ENCODE measurements around the gene MGAT1.
A peak's percentile ranks its signal among the peaks of the same experiment; 100 is the strongest.

The MGAT1 gene

GRCh38 chr5:180823940-180824629 is 21.5 kb upstream of the MGAT1 start:
- DNase-seq (ENCODE audit: low spot score): no peak

DNA sequence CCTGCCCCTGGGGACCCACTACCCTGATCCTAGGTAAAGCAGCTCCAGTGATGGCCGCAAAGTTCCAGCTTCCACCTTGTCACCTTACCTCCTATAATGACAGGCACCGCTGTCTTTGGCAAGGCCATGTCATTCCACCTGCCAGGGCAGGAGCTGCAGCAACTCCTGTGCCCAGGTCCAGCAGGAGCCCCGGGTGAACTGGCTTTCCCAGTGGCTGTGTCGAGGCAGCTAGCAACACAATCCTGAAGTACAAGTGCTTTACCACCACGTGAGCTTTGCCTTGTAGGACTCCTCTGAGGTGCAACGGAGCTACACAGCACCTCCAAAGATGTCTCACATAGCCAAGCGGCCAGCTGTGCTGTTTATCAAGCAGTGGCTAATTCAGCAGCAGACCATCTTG is 20.7 kb upstream of the MGAT1 start:
- no peak for DNase-seq (ENCODE audit: low spot score)

GRCh38 chr5:180821538-180821937 is 18.9 kb upstream of the MGAT1 start:
- DNase-seq (ENCODE audit: low spot score): no peak

- no peak for DNase-seq (ENCODE audit: low spot score)
Measured at GRCh38 chr5:180820788-180821321, 18.2 kb upstream of the MGAT1 start.

- no peak for DNase-seq (ENCODE audit: low spot score)
Measured at GRCh38 chr5:180818677-180819341, 16.2 kb upstream of the MGAT1 start.

DNA sequence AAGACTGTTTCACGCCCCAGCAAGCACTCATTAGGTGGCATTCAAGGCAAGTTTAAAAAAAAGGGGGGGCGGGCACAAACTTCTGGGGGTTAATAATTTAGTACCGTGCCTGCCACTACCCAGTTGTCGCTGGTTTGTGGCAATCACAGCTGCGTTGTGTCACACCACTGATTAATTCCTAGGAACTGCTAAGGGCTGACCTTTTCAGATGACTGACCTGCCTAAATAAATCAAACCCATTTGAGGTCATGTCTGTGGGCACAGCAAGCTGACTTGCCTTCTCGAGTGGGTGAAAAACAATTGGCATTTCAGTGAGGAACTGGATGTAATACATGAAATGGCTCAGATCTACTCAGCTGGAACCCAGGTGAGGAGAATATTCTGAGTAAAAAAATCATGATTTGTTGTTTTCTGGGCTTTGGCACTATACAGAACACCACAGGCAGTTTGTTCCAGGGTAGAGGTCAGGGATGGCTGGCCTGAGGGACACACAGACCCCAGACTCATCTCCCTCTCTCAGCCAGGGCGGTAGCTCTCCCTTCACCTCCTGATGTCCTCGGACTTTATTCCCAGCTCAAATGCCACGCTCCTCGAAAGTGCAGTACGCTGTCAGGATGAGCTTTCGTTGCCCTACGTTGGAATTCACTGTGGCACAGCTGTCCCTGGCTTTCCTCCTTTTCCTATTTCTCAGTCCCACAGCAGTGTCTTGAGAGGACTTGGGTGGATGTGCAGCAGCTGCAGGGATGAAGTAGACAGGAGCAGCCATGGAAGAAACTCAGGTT is 15.5 kb upstream of the MGAT1 start:
- DNase-seq (ENCODE audit: low spot score): no peak

GRCh38 chr5:180816608-180817534 is 14.3 kb upstream of the MGAT1 start:
- no peak for DNase-seq (ENCODE audit: low spot score)

- no peak for DNase-seq (ENCODE audit: low spot score)
Measured at GRCh38 chr5:180815293-180815917, 12.8 kb upstream of the MGAT1 start.

DNA sequence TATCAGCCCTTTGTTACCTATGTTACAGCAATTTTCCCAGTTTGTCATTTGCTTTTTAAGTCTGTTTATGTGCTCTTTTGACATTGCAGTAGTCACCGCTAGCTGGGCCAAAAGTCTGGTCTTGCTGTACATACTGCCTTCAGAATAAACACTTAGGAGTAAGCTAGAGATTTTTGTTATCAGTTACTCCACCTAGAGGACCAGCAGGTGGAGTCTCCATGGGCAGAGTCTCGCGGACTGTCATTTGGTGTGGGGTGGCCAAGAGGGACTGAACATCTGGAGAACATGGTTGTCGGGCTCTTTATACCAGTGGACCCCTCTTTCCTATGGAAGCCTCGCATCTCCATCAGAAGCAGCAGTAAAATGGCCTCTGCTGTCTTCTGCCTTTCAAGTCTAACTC is 10.8 kb upstream of the MGAT1 start:
- DNase-seq (ENCODE audit: low spot score): no peak

DNA sequence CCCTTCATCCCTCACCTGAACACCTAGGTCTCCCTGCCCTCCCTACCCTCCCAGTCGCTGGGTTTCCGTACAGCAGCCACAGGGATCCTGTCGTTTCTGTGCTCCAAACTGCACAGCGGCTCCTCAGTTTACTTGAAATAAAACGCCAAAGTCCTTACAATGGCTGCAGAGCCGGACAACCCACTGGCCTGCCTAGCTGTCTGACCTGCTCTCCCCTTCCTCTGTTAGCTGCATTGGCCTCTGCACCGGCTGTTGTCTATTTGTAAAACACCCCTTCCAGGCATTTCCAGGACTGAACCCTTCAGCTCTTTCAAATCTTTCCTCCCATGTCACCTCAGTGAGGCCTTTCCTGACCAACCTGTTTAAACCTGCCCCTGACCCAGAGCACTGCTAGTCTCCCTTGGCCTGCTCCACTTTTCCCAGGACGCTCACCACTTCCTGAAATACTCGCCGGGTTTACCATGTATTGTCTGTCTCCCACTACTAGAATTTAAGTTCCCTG is 9.1 kb upstream of the MGAT1 start:
- no peak for DNase-seq (ENCODE audit: low spot score)

GRCh38 chr5:180810959-180811622 is 8.5 kb upstream of the MGAT1 start:
- DNase-seq (ENCODE audit: low spot score): no peak

DNA sequence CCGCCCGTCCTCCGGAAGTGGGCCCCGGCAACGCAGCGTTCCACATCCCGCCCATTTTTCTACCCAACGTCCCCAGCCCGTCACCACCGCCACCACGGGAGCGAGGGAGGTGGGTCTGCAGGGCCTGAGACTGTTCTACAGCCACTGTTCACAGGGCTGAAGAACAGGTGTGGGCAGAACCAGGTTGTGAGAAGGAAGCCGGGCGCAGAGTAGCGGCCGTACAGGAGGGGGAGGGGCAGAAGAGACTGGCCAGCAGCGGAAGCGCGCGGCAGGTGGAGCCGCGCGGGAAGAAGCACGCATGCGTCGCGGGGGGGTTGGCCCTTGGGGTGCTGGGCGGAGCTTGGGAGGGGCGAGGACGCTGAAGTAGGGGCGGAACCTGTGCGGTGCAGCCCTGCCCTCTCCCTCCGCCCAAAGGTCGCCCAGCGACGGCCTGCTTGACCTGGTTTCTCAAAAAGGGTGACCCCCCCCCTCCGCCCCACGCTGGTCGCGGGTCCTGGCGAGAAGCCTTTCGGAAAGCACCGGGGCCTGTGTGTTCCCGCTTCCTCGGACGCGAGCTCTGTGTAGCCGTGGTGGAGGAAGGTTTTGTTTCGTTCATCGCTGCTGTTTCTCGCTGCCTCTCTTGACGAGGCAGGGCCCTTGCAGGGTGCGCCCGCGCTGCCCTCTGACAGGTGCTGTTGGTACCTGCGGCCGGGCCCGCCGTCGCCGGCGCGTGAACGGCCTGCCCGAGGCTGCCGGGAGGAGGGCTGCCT is 7.8 kb upstream of the MGAT1 start:
- peak; percentile 96 for DNase-seq (ENCODE audit: low spot score)

GRCh38 chr5:180809403-180810209 is 7.0 kb upstream of the MGAT1 start:
- peak; percentile 92 for DNase-seq (ENCODE audit: low spot score)

DNA sequence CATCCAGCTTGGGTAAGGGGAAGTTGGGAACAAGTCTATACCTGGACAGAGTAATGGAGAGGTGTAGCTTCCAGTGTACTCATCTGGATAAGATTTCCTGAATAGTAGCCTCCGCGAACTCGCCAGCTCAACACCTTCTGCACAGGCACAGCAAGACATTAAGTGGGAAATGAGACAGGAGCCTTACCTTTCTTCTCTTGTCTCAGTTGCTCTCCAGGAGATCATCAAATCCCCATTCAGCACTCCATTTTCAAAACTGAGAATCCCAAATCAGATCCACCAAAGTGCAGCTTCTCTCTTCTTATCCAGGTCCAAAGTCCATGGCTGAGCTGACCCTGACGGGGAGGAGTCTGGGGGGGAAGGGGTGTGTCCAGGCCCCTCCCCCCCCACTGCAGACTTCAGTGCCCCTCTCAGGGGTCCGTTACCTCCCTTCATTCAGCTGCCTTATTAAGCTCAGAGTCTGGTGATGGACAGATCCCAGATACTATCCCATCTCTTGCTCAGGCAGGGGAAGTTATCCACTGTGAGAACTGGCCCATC is 5.9 kb upstream of the MGAT1 start:
- no peak for DNase-seq (ENCODE audit: low spot score)

DNA sequence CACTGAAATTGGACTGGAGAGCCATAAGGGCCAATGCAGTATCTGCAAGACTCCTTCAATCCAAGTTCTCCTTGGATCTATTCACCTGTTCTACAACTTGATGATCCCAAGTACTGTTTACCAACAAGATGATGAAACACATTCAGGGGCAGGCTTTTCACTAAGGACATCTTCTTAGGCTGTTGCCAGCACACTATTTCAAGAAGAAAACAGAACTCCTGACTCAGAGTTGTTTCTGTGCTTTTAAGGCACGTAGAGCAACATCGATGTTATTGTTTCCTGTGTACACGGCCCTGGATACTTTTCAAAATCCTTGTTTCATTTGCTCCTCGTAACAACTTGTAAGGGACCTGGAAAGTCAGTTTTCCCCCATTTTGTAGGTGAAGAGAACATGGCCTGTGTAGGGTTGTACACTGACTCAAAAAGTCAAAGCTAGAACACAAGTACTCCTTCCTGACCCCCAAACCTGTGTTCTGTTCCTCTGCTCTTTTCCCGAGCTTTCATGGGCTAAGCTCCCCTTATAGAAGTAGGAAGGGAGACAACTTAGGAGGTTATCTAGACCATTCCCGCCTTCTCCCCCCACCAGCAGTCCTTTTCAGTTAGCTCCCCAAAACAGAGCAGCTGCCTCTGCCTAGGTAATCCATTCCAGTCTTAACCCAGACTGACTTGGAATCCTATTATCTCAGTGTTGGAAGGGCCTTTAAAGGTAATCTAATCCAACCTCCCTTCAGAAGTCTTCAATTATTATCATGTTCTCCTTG is 5.2 kb upstream of the MGAT1 start:
- no peak for DNase-seq (ENCODE audit: low spot score)

GRCh38 chr5:180807046-180807445 is 4.4 kb upstream of the MGAT1 start:
- DNase-seq (ENCODE audit: low spot score): no peak

- no peak for DNase-seq (ENCODE audit: low spot score)
Measured at GRCh38 chr5:180806351-180807011, 3.9 kb upstream of the MGAT1 start.

Measured in hematopoietic multipotent progenitor cell treated with erythropoietin and hydrocortisone succinate and interleukin-3 and kit ligand, for 15 days (in vitro differentiated cells).